Gastrocnemius medialis (tissue), 4 donors: ENCODE data around the gene USH1G. TPM values are rescaled to one million over a fixed set of nuclear protein-coding genes. Genes with fewer than 3 reads are reported as not detected.

ENCODE experiments used
- ATAC-seq, 2 donors: fragments of 150-250 bp; one replicate each; pipeline ENCODE4 v1.9.1; 2016
- DNase-seq, 2 donors: peaks; one replicate each; pipeline ENCODE4 v3.0.0-alpha.2; 2019
- H3K27ac ChIP-seq, 4 donors: fragments of 200-600 bp; sonication (generic); 1 replicate in 1 of 4; 2 replicates in 3 of 4; pipeline ENCODE4 v1.5.1; 2016 to 2018; ENCODE audit warnings: mild to moderate bottlenecking in 2 of 4, moderate library complexity in 1 of 4
- H3K27me3 ChIP-seq, 3 donors: fragments of 200-600 bp; sonication (generic) in 2 of 3; 1 replicate in 1 of 3; 2 replicates in 2 of 3; pipeline versions ENCODE4 v1.5.1 to v1.6.0; 2016 to 2019; ENCODE audit warnings: mild to moderate bottlenecking in 1 of 3, moderate library complexity in 1 of 3
- H3K36me3 ChIP-seq, 2 donors: fragments of 200-600 bp; sonication (generic) in 1 of 2; one replicate each; pipeline ENCODE4 v1.5.1; 2017 to 2018
- H3K4me1 ChIP-seq, 2 donors: fragments of 200-600 bp; sonication (generic) in 1 of 2; one replicate each; pipeline ENCODE4 v1.5.1; 2016 to 2017; ENCODE audit warnings: mild to moderate bottlenecking in 2 of 2
- H3K4me3 ChIP-seq, 4 donors: fragments of 200-600 bp; sonication (generic) in 3 of 4; 1 replicate in 1 of 4; 2 replicates in 3 of 4; pipeline ENCODE4 v1.5.1; 2016 to 2019; ENCODE audit warnings: mild to moderate bottlenecking in 2 of 4
- H3K9me3 ChIP-seq, 3 donors: fragments of 200-600 bp; sonication (generic) in 2 of 3; 1 replicate in 1 of 3; 2 replicates in 2 of 3; pipeline ENCODE4 v1.5.1; 2016 to 2019
- CTCF ChIP-seq, 5 experiments: fragments of 450-650 bp in 3 of 5; fragments of 200-600 bp in 2 of 5; sonication (generic) in 2 of 5; IDR thresholded peaks in 4 of 5; conservative IDR thresholded peaks in 1 of 5; 1 replicate in 4 of 5; 2 replicates in 1 of 5; pipeline ENCODE4 v1.5.1; 2016 to 2019; ENCODE audit warnings: antibody characterized with exemption in 5 of 5, mild to moderate bottlenecking in 3 of 5, moderate library complexity in 3 of 5
- POLR2A ChIP-seq, 2 donors: fragments of 450-650 bp; IDR thresholded peaks; one replicate each; pipeline ENCODE4 v1.6.1; 2017; ENCODE audit warnings: antibody characterized with exemption in 2 of 2, mild to moderate bottlenecking in 2 of 2, moderate library complexity in 2 of 2
- in situ Hi-C, 4 donors: fragments of 200-750 bp; cut with MboI; loops; one replicate each; pipeline versions ENCODE4 v1.15.0 to v1.8.0; 2017; ENCODE audit warnings: low sequenced_read_pairs in 4 of 4
- intact Hi-C: fragments of 100-400 bp; cut with DNase I; formaldehyde crosslinking; loops from one replicate; pipeline ENCODE4 v1.15.1; 2023; ENCODE audit warnings: low total_unique reads
- total RNA-seq, 4 donors: library from RNA; depleted of rRNA; stranded (reverse); fragments of >200 nt; gene quantifications; one replicate each; pipeline versions ENCODE4 v1.1.0 to v1.2.3, GENCODE V29; 2016

The USH1G gene
- total RNA-seq, 4 donors from 2014 or later: not detected

- ATAC-seq (no peak), DNase-seq (no peak)
- Histone ChIP-seq H3K4me1 (no peaks in the 10 kb centered on the region), H3K36me3 (no peaks in the 10 kb centered on the region), H3K27ac (no peak overlapping the region), H3K4me3 (no peak overlapping the region), H3K9me3 (no peaks in the 10 kb centered on the region), H3K27me3 (peaks cover 22 to 33% (median 29%) of the 10 kb centered on the region in 3 donors)
- intact Hi-C loops: no loop called here
- in situ Hi-C loops: no loop called here
- TF ChIP-seq CTCF (IDR thresholded peaks at IDR 0.05 in 4 of 5, conservative IDR thresholded peaks at IDR 0.05 in 1 of 5) (no peak), POLR2A (IDR thresholded peaks at IDR 0.05) (no peak)
Observed at GRCh38 chr17:74941128-74941725, 18.2 kb upstream of the USH1G start.

- in situ Hi-C loops: no loop called here
- Histone ChIP-seq H3K9me3 (no peaks in the 10 kb centered on the region), H3K4me3 (no peak overlapping the region), H3K27ac (no peak overlapping the region), H3K4me1 (no peaks in the 10 kb centered on the region), H3K36me3 (no peaks in the 10 kb centered on the region), H3K27me3 (peaks cover 36 to 46% (median 45%) of the 10 kb centered on the region in 3 donors)
- no peak for DNase-seq
- TF ChIP-seq POLR2A (IDR thresholded peaks at IDR 0.05) (no peak), CTCF (IDR thresholded peaks at IDR 0.05 in 4 of 5, conservative IDR thresholded peaks at IDR 0.05 in 1 of 5) (no peak)
- intact Hi-C loops: no loop called here
- no peak for ATAC-seq
Observed at GRCh38 chr17:74939534-74939933, 16.5 kb upstream of the USH1G start.

GRCh38 chr17:74938194-74938950 is 15.3 kb upstream of the USH1G start:
- Histone ChIP-seq H3K27me3 (peaks cover 41 to 47% (median 45%) of the 10 kb centered on the region in 3 donors), H3K4me1 (no peaks in the 10 kb centered on the region), H3K4me3 (no peak overlapping the region), H3K27ac (no peak overlapping the region), H3K9me3 (no peaks in the 10 kb centered on the region), H3K36me3 (no peaks in the 10 kb centered on the region)
- in situ Hi-C loops (no loop called here), intact Hi-C loops (no loop called here)
- TF ChIP-seq CTCF (IDR thresholded peaks at IDR 0.05 in 4 of 5, conservative IDR thresholded peaks at IDR 0.05 in 1 of 5): no peak
- no peak for TF ChIP-seq POLR2A (IDR thresholded peaks at IDR 0.05)
- DNase-seq: no peak
- ATAC-seq: no peak

- Histone ChIP-seq H3K4me1 (no peaks in the 10 kb centered on the region), H3K4me3 (no peak overlapping the region), H3K36me3 (no peaks in the 10 kb centered on the region), H3K9me3 (no peaks in the 10 kb centered on the region), H3K27ac (no peak overlapping the region), H3K27me3 (peaks cover 42 to 52% (median 49%) of the 10 kb centered on the region in 3 donors)
- intact Hi-C loops (no loop called here), in situ Hi-C loops (no loop called here)
- no peak for DNase-seq
- no peak for ATAC-seq
- no peak for TF ChIP-seq CTCF (IDR thresholded peaks at IDR 0.05 in 4 of 5, conservative IDR thresholded peaks at IDR 0.05 in 1 of 5)
- no peak for TF ChIP-seq POLR2A (IDR thresholded peaks at IDR 0.05)
Observed at GRCh38 chr17:74937064-74938051, 14.3 kb upstream of the USH1G start.
